ENCODE data around the gene AFMID.
"Not testable (repeated sequence)": the region's sequence is repeated elsewhere in the genome, so short reads cannot be mapped to it uniquely, and the experiment has no call there.

AFMID gene

DNA sequence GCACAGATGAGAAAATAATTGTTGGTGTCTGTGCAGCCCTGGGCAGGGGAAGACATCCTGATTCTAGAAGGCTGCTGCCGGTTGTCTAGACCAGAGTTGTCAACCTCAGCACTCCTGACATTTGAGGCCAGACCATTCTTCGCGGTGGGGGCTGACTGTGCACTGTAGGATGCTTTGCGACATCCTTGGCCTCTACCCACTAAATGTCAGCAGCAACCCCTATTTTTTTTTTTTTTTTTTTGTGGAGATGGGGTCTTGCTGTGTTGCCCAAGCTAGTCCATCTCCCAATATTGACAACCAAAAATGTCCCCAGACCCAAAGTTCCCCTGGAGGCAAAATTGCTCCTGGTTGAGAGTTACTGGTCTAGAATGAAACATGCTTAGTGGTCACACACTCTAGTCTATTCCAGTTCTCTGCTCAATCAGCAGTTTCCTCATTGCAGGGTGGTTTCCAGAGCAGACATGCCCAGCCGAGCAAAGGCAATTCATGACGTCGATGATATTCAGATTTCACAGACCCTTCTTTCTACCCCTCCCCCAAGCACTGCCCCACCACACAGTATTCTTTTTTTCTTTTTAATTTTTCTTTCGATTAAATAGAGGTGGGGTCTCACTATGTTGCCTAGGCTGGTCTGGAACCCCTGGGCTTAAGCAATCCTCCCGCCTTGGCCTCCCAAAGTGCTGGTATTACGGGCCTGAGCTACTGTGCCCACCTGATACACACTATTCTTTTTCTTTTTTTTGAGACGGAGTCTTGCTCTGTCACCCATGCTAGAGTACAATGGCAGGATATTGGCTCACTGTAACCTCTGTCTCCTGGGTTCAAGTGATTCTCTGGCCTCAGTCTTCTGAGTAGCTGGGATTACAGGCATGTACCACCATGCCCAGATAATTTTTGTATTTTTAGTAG lies 32.0 kb upstream of the AFMID start:
- DNase-seq (ENCODE audit: low read depth, low spot score), result no peak

DNA sequence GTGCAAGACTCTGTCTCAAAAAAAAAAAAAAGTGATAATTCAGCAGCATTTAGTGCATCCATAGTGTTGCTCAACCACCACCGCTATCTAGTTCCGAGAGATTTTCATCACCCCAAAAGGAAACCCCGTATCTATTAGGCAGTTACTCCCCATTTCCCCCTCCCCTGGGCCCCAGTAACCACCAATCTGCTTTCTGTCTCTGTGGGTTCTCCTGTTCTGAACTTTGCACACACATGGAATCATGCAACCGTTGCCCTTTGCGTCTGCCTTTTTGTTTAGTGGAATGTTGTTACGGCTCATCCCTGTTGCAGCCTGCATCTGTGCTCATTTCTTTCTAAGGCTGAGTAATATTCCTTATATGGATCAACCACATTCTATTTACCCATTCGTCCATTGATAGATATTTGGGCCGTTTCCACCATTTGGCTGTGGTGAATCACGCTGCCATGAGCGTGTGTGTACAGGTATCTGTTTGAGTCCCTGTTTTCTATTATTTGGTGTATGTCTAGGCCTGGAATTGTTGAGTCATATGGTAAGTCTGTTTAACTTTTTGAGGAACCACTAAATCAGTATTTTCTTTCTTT lies 27.5 kb upstream of the AFMID start:
- DNase-seq (ENCODE audit: low read depth, low spot score), result no peak

DNA sequence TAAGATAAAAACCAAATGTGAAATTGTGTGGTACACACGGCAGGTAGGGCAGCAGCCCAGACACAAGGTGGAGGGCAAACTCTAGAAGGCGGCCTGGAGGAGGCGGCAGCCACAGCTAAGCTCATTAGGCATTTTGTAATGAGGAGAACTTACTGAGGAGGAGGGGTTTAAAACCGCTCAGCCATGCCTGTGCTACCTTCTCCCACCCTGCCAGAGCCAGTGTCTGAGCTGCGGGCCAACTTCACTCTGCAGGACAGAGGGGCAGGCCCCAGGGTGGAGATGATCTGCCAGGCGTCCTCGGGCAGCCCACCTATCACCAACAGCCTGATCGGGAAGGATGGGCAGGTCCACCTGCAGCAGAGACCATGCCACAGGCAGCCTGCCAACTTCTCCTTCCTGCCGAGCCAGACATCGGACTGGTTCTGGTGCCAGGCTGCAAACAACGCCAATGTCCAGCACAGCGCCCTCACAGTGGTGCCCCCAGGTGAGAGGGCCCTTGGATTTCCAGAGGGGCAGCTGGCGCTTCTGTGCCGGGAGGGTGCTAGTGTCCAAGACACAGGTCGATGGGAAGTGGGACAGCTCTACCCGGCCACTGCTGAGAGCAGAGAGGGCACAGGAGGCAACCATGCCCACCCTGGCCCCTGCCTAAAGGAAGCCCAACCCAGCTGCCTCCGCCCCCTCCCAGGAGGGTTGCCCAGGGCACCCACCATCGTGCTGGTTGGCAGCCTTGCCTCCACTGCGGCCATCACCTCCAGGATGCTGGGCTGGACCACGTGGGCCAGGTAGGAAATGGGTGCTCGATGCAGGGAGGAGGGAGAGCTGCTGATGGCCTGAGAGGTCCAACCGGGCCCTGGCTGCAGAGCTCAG lies 23.0 kb upstream of the AFMID start:
- DNase-seq (ENCODE audit: low read depth, low spot score), result no peak

- no peak for DNase-seq (ENCODE audit: low read depth, low spot score)
Observed at GRCh38 chr17:78164748-78165607, 22.2 kb upstream of the AFMID start.

DNA sequence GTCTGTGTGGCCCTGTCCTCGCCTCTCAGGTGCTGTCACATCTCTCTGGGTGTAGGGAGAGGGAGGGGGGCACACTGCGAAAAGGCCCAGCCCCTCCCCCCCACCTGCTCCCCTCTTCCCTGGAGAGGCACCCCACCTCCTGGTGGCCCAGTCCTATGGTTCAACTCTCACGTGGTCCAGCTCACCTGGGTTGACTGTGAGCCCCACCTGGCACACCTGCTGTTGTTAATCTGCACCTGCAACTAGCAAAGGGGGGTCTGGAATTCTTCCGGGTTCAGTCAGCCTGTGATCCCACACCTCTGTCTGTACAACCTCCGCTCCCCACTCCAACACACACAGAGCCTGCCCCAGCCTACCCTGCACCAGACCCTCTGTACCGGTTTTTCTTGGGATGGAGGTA lies 20.7 kb upstream of the AFMID start:
- DNase-seq (ENCODE audit: low read depth, low spot score), result no peak

GRCh38 chr17:78168242-78168902 lies 18.8 kb upstream of the AFMID start, which contains the start of gene SYNGR2:
TSS of gene SYNGR2 (plus strand) at chr17:78168581. CDS start at chr17:78168617, 36 bp downstream.
- no peak for DNase-seq (ENCODE audit: low read depth, low spot score)

DNA sequence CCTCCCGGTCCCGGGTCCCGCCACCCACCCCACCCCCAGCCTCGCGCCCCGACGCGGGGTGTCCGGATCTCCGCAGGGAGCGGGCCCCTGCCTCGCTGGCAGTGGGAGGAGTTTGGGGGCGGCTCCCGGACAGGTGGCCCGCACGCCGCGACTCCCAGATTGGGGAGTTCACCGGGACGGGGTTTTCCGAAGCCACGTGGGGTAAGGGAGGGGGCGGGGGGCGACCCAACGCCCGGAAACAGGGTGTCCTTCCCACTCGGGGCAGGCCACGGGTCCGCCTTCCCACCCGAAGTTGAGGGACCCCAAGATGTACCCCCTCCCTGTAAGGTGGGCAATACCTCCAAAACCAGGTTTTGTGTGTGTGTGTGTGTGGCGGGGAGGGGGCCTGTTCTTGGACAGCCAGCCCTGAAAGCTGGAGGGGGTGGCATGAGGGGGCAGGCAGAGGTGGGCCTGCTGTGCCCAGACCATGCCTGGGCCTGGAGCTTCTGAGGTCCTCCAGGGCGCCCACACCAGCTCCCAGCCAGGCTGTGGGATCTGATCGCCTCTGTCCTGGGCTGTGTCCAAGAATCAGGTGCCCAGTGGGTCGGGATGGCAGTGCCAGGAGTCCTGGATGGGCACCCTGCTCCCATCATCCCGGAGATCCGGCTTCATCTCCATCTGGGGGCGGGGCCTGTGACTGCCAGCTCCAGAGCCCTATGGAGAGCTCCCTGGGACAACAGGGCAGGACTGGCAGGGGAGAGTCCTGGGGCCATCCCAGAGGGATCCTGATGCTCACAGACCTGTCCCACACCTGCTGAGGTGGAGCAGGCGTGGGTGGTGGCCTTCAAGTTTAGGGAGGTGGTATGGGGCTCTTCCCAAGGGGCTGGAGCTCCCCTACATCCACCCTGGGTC lies 18.0 kb upstream of the AFMID start:
- DNase-seq (ENCODE audit: low read depth, low spot score), result no peak

DNA sequence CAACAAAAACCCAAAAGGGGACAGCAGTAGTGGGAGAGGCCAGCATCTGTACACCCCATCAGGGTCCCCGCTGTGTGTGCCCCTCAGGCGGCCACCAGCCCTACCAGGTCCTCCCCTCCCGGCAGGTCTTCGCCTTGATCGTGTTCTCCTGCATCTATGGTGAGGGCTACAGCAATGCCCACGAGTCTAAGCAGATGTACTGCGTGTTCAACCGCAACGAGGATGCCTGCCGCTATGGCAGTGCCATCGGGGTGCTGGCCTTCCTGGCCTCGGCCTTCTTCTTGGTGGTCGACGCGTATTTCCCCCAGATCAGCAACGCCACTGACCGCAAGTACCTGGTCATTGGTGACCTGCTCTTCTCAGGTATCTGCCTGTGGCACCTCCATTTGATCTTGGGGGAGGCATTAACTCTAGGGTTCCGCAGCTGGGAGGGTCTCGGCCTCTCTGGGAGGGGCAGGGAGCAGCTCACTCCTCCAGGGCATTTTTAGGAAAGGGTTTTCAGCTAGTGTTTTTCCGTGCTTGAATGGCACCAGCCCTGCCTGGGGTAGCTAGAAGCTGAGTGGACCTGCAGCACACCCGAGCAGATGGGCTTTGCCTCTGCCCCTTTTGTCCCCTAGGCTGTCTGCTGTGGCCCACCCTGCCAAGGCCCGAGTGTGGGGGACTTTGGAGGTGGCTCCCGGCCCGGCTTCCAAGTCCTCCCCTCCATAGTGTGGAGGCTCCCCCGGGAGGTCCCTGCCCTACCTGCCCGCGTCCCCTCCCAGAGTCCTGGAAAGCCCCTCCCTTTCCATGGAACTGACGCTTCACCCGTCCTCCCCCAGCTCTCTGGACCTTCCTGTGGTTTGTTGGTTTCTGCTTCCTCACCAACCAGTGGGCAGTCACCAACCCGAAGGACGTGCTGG lies 16.2 kb upstream of the AFMID start:
- DNase-seq (ENCODE audit: low read depth, low spot score), result no peak

GRCh38 chr17:78171591-78172248 lies 15.4 kb upstream of the AFMID start:
- DNase-seq (ENCODE audit: low read depth, low spot score), result not testable (repeated sequence)

DNA sequence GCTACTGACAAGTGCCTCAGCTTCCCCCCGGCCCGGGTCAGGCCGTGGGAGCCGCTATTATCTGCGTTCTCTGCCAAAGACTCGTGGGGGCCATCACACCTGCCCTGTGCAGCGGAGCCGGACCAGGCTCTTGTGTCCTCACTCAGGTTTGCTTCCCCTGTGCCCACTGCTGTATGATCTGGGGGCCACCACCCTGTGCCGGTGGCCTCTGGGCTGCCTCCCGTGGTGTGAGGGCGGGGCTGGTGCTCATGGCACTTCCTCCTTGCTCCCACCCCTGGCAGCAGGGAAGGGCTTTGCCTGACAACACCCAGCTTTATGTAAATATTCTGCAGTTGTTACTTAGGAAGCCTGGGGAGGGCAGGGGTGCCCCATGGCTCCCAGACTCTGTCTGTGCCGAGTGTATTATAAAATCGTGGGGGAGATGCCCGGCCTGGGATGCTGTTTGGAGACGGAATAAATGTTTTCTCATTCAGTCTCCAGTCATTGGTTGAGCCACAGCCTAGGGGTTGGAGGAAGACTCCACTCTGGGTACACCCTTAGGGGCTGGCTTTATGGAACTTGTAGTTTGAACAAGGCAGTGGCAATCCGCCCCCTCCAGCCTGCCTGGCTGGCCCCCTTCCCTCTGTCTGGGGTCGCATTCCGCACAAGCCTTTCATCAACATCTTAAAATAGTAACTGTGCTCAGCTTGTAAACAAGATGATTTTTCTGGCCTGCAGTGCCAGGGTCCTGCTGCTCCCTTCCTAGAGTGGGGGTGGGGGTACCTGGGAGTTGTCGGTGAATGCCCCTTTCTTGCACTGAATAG lies 14.7 kb upstream of the AFMID start:
- no peak for DNase-seq (ENCODE audit: low read depth, low spot score)

- DNase-seq (ENCODE audit: low read depth, low spot score), result no peak
Observed at GRCh38 chr17:78173097-78173715, 14.0 kb upstream of the AFMID start.

DNA sequence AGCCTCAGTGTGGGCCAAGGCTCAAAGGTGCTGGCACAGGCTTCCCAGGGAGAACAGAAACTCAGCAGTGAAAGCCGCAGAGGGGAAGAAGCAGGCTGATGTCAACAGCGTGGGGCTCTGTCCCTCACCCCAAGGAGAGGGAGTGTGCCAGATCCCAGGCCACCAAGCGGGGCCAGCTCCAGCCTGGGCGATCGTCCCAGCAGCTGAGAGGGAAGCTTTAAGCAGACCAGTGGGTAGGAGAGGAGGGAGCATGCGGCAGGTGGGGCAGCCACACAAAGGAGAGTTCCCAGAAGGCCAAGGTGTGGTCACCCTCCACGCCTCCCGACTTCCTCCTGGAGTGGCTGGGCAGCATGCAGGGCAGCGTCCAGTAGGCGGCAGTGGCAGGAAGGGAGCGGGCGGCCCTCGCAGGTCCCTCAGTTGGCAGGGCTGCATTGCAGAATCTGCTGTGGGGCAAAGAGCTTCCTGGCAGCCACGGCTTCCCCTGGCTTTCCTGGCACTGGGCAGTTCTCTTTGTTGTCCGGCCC lies 12.8 kb upstream of the AFMID start:
- DNase-seq (ENCODE audit: low read depth, low spot score), result no peak

DNA sequence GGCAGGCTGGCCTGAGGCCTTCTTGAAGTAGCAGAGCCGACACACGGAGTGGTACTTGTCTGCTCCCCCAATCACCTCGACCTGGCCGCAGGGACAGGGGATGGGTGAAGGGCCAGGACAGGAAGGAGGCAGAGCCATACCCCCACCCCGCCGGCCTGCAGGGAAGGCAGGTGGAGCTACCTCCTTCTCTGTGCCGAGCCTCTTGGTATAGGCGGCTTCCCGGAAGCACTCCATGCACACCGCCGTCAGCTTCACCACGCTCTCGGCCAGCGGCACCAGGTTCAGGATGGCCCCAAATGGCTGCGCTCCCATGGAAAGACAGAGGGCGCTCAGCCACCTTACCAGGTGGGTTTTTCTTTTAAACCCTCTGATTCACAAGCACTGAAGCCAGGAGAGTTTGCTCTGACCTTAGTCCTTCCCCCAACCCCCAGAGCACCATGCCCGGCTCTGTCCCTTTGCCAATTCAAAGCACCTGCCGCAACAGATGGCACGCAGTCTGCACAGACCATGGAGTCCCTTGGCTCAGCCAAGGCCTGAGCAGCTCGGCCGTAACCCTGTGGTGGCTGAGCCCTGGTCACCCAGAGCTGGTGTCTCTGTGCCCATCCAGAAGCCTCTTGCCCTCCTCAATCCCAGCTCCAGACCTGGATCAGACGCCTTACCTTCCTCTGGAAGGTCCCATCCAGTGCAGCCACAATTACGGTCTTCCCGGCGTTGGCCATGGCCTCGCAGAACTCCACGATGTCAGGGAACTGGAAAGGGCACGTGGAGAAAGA lies 12.1 kb upstream of the AFMID start:
- DNase-seq (ENCODE audit: low read depth, low spot score), result no peak

DNA sequence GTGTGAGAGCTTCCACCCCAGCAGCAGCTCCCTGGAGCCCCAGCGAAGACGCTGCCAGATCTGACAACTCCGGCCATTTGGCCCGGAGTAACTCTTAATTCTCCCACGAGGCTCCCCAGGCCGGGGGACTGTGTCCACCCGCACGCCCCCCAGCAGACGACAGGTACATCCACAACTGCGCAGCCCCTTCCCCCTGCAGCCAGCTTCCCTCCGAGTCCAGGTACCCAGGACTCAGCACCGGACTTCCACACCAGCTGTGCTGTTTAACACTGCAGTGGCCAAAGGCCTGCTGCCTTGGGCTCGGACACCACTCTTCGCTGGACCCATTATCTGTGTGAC lies 11.6 kb upstream of the AFMID start:
- DNase-seq (ENCODE audit: low read depth, low spot score), result no peak

DNA sequence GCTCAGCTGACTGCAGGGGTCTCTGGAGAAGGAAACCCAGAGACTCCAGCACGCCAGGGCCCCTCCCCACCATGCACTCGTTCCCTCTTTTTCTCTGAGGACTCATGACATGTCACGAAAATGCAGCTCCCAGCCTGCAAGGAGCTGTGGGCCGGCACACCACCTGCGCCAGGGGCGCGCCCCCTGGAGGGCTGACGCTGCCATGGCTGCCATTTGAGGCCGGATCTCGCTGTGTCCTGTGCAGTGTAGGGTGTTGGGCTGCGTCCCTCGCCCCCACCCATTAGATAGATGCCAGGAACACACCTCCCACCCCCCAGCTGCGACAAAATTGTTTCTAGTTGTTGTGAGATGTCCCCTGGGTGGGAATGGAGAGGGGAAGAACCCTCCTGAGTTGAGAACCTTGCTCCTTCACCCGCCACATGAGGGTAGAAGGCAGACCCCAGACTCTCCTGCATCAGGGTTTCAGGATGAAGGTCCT lies 10.6 kb upstream of the AFMID start:
- no peak for DNase-seq (ENCODE audit: low read depth, low spot score)

- DNase-seq (ENCODE audit: low read depth, low spot score), result no peak
Observed at GRCh38 chr17:78179372-78179771, 7.8 kb upstream of the AFMID start.

Measured in smooth muscle cell of the brain vasculature (primary cell).